Thyroid gland (tissue), 4 donors: ENCODE measurements around the gene CNDP2. TPM values are rescaled to one million over a fixed set of nuclear protein-coding genes. Genes with fewer than 3 reads are reported as not detected.

Source experiments
- DNase-seq, 2 donors: peaks; one replicate each; pipeline ENCODE4 v3.0.0-alpha.2; 2019
- H3K27ac ChIP-seq, 3 donors: fragments of 200-600 bp; sonication (generic); 1 replicate in 2 of 3; 2 replicates in 1 of 3; pipeline ENCODE4 v1.5.1; 2016 to 2019; ENCODE audit warnings: mild to moderate bottlenecking in 1 of 3, moderate library complexity in 1 of 3
- H3K27me3 ChIP-seq: fragments of 200-600 bp; sonication (generic); one replicate; pipeline ENCODE4 v1.5.1; 2019
- H3K36me3 ChIP-seq, 2 donors: fragments of 200-600 bp; sonication (generic); one replicate each; pipeline ENCODE4 v1.5.1; 2016 to 2019
- H3K4me1 ChIP-seq, 2 donors: fragments of 200-600 bp; sonication (generic); one replicate each; pipeline ENCODE4 v1.5.1; 2017 to 2019
- H3K4me3 ChIP-seq, 3 donors: fragments of 200-600 bp; sonication (generic); replicated peaks in 1 of 3; 1 replicate in 2 of 3; 2 replicates in 1 of 3; pipeline ENCODE4 v1.5.1; 2016; ENCODE audit warnings: mild to moderate bottlenecking in 1 of 3
- H3K9me3 ChIP-seq: fragments of 200-600 bp; sonication (generic); one replicate; pipeline ENCODE4 v1.5.1; 2017
- POLR2A ChIP-seq, 2 donors: fragments of 450-650 bp; IDR thresholded peaks; one replicate each; pipeline ENCODE4 v1.6.1; 2017; ENCODE audit warnings: antibody characterized with exemption in 2 of 2, mild to moderate bottlenecking in 2 of 2, moderate library complexity in 1 of 2
- WGBS, 2 donors: methylation state at CpG; one replicate each; pipeline ENCODE4 v1.1.5; 2017; 5-methylcytosine and 5-hydroxymethylcytosine counted together
- intact Hi-C: fragments of 100-400 bp; cut with DNase I; formaldehyde crosslinking; loops from one replicate; pipeline ENCODE4 v1.15.1; 2023
- total RNA-seq, 4 donors: library from RNA; depleted of rRNA; stranded (reverse); fragments of >200 nt; gene quantifications; one replicate each; pipeline ENCODE4 v1.2.3, GENCODE V29; 2016
- TF ChIP-seq, protein P1 (sequence below), 6 experiments: fragments of 200-600 bp in 3 of 6; fragments of 450-650 bp in 3 of 6; sonication (generic) in 3 of 6; IDR thresholded peaks; one replicate each; pipeline ENCODE4 v1.5.1; 2016 to 2019; ENCODE audit warnings: antibody characterized with exemption in 6 of 6, mild to moderate bottlenecking in 2 of 6, inconsistent platforms in 1 of 6, moderate library complexity in 1 of 6

Gene CNDP2
- total RNA-seq, 4 donors from 2014 or later = 249 to 437 (median 301) TPM

DNA sequence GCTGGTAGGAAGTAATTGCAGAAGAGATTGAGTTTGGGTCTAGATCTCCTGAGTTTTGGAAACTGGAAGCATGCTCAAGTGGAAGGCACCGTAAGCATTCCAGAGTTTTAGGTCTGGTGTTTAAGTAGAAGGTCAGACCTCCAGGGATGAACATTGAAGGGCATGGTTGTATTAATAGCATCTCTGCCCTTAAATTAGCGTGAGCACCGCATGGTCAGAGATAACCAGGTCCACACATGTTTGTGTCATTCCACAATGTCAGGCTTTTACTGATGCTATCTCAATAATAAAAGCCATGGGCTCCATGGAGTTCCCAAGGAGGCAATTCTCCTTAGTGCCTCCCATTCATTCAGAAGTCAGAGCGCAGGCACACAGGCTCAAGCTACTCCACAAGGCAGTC lies 73.2 kb downstream of the CNDP2 start:
- TF ChIP-seq, protein P1, sequence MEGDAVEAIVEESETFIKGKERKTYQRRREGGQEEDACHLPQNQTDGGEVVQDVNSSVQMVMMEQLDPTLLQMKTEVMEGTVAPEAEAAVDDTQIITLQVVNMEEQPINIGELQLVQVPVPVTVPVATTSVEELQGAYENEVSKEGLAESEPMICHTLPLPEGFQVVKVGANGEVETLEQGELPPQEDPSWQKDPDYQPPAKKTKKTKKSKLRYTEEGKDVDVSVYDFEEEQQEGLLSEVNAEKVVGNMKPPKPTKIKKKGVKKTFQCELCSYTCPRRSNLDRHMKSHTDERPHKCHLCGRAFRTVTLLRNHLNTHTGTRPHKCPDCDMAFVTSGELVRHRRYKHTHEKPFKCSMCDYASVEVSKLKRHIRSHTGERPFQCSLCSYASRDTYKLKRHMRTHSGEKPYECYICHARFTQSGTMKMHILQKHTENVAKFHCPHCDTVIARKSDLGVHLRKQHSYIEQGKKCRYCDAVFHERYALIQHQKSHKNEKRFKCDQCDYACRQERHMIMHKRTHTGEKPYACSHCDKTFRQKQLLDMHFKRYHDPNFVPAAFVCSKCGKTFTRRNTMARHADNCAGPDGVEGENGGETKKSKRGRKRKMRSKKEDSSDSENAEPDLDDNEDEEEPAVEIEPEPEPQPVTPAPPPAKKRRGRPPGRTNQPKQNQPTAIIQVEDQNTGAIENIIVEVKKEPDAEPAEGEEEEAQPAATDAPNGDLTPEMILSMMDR (IDR thresholded peaks at IDR 0.05) = no peak
- no peak for TF ChIP-seq POLR2A (IDR thresholded peaks at IDR 0.05)
- no peaks in the 10 kb centered on the region for H3K36me3 ChIP-seq
- no peak overlapping the region for H3K27ac ChIP-seq
- no peaks in the 10 kb centered on the region for H3K4me1 ChIP-seq
- DNase-seq = no peak
- no peaks in the 10 kb centered on the region for H3K9me3 ChIP-seq
- intact Hi-C loops = no loop called here
- WGBS, 2 donors = 86% methylated on average over 4 of the region's 4 CpGs
- no peaks in the 10 kb centered on the region for H3K27me3 ChIP-seq
- H3K4me3 ChIP-seq = no peak overlapping the region

DNA sequence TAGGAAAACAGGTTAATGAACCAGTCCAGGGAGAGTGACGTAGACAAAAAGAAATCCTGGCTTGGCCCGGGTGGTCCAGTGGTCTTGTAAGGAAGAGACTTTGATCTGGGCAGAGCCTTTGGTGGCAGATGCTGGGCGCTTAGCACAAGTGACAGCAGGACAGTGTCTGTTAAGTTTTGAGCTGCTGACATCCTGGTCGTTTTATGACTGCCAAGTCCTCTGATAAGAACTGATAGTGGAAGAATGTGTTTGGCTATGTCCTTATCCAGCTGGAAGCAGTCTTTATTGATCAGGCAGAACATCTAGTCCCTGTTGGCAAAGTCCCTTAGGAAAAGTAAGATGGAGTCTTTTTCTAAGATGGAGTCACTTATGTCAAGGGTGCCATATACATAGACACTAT lies 74.1 kb downstream of the CNDP2 start:
- no peaks in the 10 kb centered on the region for H3K4me1 ChIP-seq
- 63 to 89% methylated on average over 4 of the region's 4 CpGs for WGBS, 2 donors
- no peak overlapping the region for H3K27ac ChIP-seq
- intact Hi-C loops = no loop called here
- TF ChIP-seq, protein P1 (IDR thresholded peaks at IDR 0.05) = no peak
- no peak for TF ChIP-seq POLR2A (IDR thresholded peaks at IDR 0.05)
- no peaks in the 10 kb centered on the region for H3K27me3 ChIP-seq
- no peaks in the 10 kb centered on the region for H3K36me3 ChIP-seq
- DNase-seq = no peak
- no peak overlapping the region for H3K4me3 ChIP-seq
- H3K9me3 ChIP-seq = no peaks in the 10 kb centered on the region

DNA sequence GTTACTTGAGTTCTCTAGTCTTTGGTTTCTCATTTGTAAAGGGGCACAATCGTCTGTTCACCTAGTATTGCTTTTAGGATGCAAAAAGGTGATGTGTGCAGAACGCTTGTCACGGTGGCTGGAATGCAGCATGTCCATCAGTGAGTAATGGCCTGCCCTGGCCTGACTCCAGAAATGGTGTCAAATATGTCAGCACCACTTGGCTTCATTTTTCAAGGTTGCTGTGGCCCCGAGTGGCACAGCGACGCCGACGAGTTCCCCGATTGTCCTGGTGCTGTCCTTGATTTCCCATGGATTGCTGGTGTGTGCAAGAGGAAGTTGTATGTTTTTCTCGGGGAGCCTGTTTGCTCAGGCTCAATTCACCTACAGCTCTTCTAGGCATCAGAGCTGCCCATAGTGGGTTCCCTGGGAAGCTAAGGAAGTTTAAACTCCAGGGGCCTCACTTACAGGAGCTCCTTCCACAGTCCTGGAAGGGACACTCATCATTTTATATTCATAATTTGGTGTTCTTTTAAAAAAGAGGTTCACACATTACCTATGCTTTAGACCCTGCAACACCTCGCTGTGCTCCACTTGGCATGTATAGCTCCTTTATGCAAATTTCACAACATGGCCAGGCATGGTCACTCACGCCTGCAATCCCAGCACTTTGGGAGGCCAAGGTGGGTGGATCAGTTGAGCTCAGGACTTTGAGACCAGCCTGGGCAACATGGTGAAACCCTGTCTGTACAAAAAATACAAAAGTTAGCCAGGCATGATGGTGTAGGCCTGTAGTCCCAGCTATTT lies 75.9 kb downstream of the CNDP2 start:
- TF ChIP-seq, protein P1 (IDR thresholded peaks at IDR 0.05) = no peak
- TF ChIP-seq POLR2A (IDR thresholded peaks at IDR 0.05) = no peak
- intact Hi-C loops = no loop called here
- H3K27me3 ChIP-seq = no peaks in the 10 kb centered on the region
- no peak overlapping the region for H3K27ac ChIP-seq
- no peak for DNase-seq
- 69 to 72% methylated on average over 12 of the region's 12 CpGs for WGBS, 2 donors
- H3K4me1 ChIP-seq = no peaks in the 10 kb centered on the region
- no peaks in the 10 kb centered on the region for H3K9me3 ChIP-seq
- no peak overlapping the region for H3K4me3 ChIP-seq
- H3K36me3 ChIP-seq = no peaks in the 10 kb centered on the region

DNA sequence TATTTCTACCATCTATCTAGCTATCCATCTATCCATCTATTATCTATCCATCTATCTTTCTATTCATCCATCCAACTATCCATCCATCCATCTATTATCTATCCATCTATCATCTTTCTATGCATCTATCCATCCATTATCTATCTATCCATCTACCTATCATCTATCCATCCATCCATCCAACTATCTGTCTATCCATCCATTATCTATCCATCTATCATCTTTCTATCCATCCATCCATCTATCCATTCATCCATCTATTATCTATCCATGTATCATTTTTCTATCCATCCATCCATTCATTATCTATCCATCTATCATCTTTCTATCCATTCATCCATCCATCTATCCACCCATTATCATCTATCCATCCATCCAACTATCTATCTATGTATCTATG lies 76.9 kb downstream of the CNDP2 start:
- no peak overlapping the region for H3K4me3 ChIP-seq
- no peak for DNase-seq
- intact Hi-C loops = no loop called here

More for the DNA sequence above, 76.9 kb downstream of the CNDP2 start:
- H3K9me3 ChIP-seq = no peaks in the 10 kb centered on the region
- H3K27ac ChIP-seq = no peak overlapping the region
- H3K27me3 ChIP-seq = no peaks in the 10 kb centered on the region
- H3K36me3 ChIP-seq = no peaks in the 10 kb centered on the region
- no peak for TF ChIP-seq POLR2A (IDR thresholded peaks at IDR 0.05)
- TF ChIP-seq, protein P1 (IDR thresholded peaks at IDR 0.05) = no peak
- H3K4me1 ChIP-seq = no peaks in the 10 kb centered on the region

Other genes with a start within 250 kb of the CNDP2 start
- 10 to 100 TPM; 45.7 to 95.3 (median 64.5) TPM for gene CYB5A, start 204.4 kb upstream of the CNDP2 start, total RNA-seq
- not detected for gene C18orf63, start 180.5 kb upstream of the CNDP2 start, total RNA-seq
- gene DIPK1C, start 39.1 kb upstream of the CNDP2 start, total RNA-seq = not detected
- gene CNDP1, start 38.1 kb downstream of the CNDP2 start, total RNA-seq = 1 to 10 TPM in 1 of 4 donors, under 1 TPM in 1, not detected in 2; 0.25 to 1.0 TPM
- 10 to 100 TPM; 20.2 to 40.0 (median 26.4) TPM for gene ZNF407, start 101.5 kb downstream of the CNDP2 start, total RNA-seq